GM21529 (cell line): ENCODE measurements around the gene CTIF.
A peak's percentile ranks its signal among the peaks of the same experiment; 100 is the strongest.

Experiments
- ATAC-seq: cut with Tn5 transposase; IDR thresholded peaks from one replicate; pipeline ENCODE4 v1.9.1; 2021; ENCODE audit not compliant: unreplicated experiment

The CTIF gene

GRCh38 chr18:48531908-48532307 is 6.9 kb upstream of the CTIF start:
- no peak for ATAC-seq

GRCh38 chr18:48533340-48534070 is 5.3 kb upstream of the CTIF start:
- ATAC-seq: no peak

- ATAC-seq: no peak
Measured at GRCh38 chr18:48534364-48534763, 4.5 kb upstream of the CTIF start.

- ATAC-seq: no peak
Measured at GRCh38 chr18:48535956-48536355, 2.9 kb upstream of the CTIF start.

- ATAC-seq: no peak
Measured at GRCh38 chr18:48536516-48536915, 2.3 kb upstream of the CTIF start.

GRCh38 chr18:48539406-48540250 is 797 bp downstream of the CTIF start:
- no peak for ATAC-seq

GRCh38 chr18:48540251-48541025 is 1.6 kb downstream of the CTIF start:
- peak; percentile 48 for ATAC-seq

- peak; percentile 42 for ATAC-seq
Measured at GRCh38 chr18:48541026-48541746, 2.4 kb downstream of the CTIF start.

- no peak for ATAC-seq
Measured at GRCh38 chr18:48541747-48542400, 3.0 kb downstream of the CTIF start.

- ATAC-seq: no peak
Measured at GRCh38 chr18:48542513-48543181, 3.8 kb downstream of the CTIF start.

- ATAC-seq: no peak
Measured at GRCh38 chr18:48543228-48543627, 4.4 kb downstream of the CTIF start.

GRCh38 chr18:48544116-48544515 is 5.3 kb downstream of the CTIF start:
- ATAC-seq: no peak

GRCh38 chr18:48544661-48545415 is 6.0 kb downstream of the CTIF start:
- ATAC-seq: no peak

- no peak for ATAC-seq
Measured at GRCh38 chr18:48545757-48546321, 7.0 kb downstream of the CTIF start.

GRCh38 chr18:48546396-48546795 is 7.6 kb downstream of the CTIF start:
- no peak for ATAC-seq

- ATAC-seq: no peak
Measured at GRCh38 chr18:48547531-48547981, 8.7 kb downstream of the CTIF start.

GRCh38 chr18:48548011-48548771 is 9.4 kb downstream of the CTIF start:
- ATAC-seq: no peak

GRCh38 chr18:48548921-48549320 is 10.1 kb downstream of the CTIF start:
- no peak for ATAC-seq
